Cortex of kidney (tissue), 1 donor: Measurements from ENCODE around the gene ATP13A2.

Source experiments
- DNase-seq: peaks from one replicate; lab custom pipeline; 2025; lab: John Stamatoyannopoulos, UW

ATP13A2 gene

GRCh38 chr1:17004466-17005364 is 7.0 kb downstream of the ATP13A2 start:
- no peak for DNase-seq

DNA sequence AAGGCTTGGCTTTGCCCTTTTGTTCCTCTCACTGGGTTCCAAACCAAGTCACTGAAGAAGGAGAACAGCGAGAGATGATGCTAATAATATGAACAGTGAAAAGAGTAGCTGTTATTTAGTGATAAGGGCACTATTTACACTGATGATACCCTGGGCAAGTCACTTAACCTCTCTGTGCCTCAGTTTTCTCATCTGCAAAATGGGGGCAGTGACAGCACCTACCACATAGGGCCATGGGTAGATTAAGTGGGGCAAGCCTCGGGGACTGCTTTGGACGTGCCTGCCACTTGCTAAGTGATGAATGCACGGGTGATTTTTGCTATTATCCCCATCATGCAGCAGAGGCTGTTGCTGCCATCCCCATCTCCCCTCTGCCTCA is 9.2 kb downstream of the ATP13A2 start:
- no peak for DNase-seq

DNA sequence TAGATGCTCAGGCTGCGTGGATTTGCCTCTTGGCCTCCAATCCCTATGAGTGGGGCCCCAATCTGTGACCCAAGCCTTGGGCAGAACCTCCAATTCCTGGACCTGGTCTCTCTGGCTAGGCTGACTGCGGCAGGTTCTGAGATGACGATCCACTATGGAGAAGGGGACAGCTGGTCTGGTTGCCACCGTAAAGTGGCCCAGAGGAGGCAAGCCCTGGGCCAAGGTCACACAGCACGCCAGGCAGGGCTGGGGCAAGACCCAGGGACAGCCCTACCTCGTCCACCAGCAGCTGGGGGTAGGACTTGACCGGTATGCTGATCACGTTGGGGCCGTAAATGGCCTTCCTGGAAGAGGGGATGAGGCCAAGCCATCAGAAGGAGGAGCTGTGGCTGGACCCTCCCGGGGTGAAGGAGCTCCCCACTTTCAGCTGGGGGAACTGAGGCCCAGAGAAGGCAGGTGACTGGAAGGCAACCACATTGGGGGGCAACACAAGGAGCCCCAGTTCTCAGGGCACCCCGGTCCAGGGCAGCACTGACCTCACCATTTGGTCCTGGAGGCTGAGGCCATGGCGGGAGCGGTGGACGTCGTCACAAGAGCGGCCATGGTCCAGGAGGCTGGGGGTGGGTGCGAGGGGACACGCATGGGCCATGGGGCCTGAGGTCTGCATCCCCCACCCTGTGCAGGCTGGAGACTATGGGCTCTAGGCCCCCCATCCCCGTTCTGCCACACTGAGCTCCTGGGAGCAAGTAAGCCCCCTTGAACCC is 9.8 kb downstream of the ATP13A2 start:
- no peak for DNase-seq

DNA sequence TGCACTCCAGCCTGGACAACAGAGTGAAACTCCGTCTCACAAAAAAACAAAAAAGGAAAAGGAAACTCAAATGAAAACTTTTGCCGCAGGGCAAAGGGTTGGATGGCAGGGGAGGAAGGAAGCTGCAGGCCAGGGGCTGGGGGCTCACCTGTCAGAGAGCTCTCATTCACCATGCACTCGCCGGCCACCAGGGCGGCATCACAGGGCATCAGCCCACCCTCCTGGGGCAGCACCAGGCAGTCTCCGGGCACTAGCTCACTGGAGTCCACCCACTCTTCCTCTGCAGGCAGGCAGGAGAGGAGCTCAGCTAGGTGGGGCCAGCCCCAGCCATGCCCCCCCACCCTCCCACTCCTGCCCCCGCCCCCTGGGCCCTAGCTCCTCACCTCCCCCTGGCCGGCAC is 11.9 kb downstream of the ATP13A2 start:
- no peak for DNase-seq

DNA sequence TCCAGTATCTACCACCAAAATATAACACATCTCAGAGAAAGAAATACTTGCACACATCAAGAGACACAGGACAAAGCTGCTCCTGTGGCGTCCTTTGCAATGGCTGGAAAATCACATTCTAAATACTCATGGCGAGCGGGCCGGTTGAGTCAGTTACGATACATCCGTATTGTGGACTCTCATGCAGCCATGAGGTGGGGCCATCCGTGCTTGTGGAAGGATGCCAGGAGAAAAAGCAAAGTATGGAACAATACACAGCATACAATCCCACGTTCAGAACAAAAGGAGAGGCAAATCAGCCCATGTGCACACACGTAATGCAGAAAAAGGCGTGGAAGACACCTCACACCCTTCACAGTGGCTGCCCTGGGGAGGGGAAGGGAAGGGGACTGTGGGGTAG is 13.1 kb downstream of the ATP13A2 start:
- no peak for DNase-seq

DNA sequence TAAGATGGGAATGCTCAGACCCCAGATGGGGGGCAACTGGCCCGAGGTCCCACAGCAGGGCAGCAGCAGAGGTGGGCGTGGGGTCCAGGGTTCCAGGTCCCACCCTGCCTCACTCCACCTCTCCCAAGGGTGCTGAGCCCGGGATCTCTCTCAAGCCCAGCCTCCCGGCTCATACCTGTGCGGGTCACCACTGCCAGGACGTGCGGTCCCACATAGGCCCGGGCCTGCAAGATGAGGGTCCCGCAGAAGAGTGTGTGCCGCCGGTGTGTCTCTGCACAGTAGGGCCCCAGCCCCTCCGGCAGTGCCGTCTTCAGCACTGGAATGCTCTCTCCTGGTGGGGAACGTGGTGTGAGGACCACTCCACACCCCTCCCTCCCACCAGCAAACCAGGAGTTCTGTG is 14.9 kb downstream of the ATP13A2 start:
- no peak for DNase-seq

DNA sequence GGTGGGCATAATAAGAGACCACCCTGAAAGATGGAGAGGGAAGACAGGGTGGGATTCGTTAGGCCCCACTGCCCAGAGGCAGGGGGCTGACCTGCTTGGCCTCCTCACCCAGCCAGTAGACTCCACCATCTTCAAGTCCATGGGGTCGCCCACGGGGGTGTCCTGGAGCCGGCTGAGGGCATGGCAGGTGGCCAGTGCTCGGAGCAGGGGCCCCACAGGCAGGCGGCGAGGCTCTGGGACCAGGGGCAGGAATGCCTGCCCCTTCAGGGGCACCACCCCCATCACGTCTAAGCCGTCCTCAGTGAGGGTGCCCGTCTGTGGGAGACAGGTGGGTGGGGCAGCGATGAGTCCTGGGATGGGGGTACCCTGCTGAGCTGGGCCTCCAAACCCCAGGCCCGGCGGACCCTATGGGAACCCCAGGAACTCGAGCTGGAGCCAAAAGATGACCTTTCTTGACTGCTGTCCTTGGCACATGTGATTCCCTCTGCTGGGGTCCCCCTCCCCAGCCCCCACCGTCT is 18.1 kb downstream of the ATP13A2 start:
- DNase-seq: no peak

GRCh38 chr1:16992675-16993074 is 19.1 kb downstream of the ATP13A2 start:
- DNase-seq: no peak

- DNase-seq: no peak
Measured at GRCh38 chr1:16992102-16992501, 19.6 kb downstream of the ATP13A2 start.

GRCh38 chr1:16991571-16991970 is 20.2 kb downstream of the ATP13A2 start:
- DNase-seq: no peak

- DNase-seq: no peak
Measured at GRCh38 chr1:16989676-16990391, 21.9 kb downstream of the ATP13A2 start.

- no peak for DNase-seq
Measured at GRCh38 chr1:16988210-16988609, 23.5 kb downstream of the ATP13A2 start.

DNA sequence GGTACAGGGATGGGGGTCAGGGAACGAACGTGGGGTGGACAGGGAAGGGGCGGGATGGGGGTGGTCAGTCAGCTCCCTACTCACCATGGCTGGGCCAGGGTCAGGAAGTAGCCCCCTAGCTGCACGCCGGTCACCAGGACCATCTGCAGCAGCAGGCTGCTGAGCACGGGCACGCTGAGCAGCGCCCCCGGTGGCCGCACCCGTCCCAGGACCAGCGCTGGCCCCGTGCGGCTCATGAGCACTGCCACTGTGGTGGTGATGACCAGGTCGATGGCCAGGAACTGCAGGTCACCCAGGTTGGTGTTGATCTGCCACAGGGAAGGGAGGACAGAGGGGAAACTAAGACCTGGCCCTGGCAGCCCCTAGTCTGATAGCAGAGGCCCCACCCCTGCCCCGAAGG is 24.8 kb downstream of the ATP13A2 start:
- no peak for DNase-seq

DNA sequence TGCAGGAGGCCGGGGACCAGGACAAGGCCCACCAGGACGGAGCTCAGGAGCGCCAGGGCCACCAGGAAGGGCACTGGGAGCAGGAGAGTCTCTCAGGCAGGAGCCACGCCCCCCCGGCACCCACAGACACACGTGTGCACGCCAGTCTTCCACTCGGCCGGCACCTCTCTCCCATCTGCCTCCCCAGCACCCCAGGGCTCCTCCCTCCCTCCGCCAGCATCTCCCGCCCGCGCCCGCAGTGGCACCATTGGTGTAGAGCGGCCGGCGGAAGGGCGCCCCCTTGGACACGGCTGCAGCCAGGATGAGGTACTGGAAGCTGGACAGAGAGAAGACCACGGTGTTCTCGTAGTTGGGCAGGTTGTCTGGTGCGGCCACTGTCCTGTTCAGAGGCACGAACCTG is 25.2 kb downstream of the ATP13A2 start:
- no peak for DNase-seq

GRCh38 chr1:16986113-16986512 is 25.6 kb downstream of the ATP13A2 start:
- DNase-seq: no peak

- DNase-seq: no peak
Measured at GRCh38 chr1:16984717-16985116, 27.0 kb downstream of the ATP13A2 start.

DNA sequence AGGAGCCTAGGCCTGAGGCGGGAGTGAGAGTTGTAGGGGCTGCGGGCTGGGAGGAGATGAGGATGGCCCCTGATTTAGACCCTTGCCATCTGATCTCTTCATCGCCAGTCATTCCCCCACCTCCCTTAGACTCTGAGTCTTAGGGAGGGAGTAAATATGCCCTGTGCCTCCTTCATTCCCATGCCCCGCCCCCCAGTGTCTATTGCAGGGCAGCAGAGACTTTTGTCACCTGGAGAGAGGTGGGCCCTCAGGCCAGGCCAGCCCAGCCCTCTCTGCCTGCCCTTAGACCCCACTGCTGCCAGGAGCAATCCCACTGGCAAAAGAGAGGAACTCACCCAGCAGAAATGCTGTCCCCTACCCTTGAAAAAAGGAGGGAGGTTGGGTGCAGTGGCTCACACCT is 28.1 kb downstream of the ATP13A2 start:
- no peak for DNase-seq

GRCh38 chr1:16982902-16983301 is 28.8 kb downstream of the ATP13A2 start:
- DNase-seq: no peak

GRCh38 chr1:16981269-16981849 is 30.4 kb downstream of the ATP13A2 start:
- DNase-seq: no peak

DNA sequence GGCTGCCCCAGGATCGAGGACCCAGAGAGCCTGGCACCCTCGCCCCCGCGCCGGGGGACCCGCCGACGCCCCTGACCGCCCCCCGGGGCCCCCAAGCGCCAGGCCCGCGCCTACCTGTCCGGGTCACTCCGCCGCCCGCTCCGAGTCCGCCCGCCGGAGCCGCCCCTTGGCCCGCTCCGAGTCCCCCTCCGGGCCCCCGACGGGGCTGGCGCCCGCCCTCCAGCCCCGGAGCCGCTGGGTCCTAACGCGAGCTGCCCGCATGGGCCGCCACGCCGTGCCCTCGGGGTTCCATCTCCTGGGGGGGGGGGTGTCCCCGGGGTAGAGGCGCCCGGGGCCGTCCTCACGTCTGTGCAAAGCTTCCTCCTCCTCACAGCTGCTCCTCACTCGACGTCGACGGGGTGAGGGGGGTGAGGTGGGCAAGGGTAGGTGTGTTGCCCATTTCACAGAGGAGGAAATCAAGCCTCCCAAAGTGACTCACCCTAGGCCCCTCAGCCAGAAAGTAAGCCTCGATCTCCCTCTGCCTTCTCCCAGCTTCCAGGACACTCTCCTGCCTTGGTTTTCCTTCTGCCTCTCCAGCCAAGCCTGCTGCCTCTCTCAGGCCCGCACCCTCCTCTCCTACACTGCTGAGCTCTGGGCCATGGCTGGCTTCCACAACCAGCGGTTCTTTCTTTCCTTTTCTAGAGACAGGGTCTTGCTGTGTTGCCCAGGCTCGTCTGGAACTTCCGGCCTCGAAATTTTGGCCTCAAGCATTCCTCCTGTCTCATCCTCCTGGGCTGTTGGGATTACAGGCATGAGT is 31.1 kb downstream of the ATP13A2 start, which contains the start of gene MFAP2:
Gene MFAP2 (minus strand): TSS at position 148 of the 796 bp plus-strand sequence. CDS start 2,347 bp downstream, outside the sequence.
- DNase-seq: no peak
